ENCODE data around the gene LRRTM4.

DNA sequence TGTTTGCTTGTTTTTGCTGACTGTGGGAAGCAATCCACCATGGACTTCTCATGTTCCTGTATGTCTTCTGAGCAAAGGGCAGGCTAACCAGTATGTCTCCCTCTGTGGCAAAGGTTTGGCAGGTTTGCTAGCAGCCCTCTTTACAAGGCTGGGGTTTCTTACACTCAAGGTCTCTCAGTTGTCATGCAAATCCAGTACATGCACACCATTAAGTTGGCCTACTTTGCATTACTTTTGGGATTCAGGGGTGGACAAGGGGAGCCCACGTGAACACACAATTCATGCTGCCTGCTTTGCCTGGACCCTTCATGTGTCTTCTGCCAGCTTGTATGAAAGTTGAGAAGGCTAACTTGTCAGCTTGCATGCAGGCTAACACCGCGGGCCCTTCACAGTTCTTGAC is 134.9 kb downstream of the LRRTM4 start:
- no peak for TF ChIP-seq POLR2A (IDR thresholded peaks at IDR 0.05)
- TF ChIP-seq, protein P1, sequence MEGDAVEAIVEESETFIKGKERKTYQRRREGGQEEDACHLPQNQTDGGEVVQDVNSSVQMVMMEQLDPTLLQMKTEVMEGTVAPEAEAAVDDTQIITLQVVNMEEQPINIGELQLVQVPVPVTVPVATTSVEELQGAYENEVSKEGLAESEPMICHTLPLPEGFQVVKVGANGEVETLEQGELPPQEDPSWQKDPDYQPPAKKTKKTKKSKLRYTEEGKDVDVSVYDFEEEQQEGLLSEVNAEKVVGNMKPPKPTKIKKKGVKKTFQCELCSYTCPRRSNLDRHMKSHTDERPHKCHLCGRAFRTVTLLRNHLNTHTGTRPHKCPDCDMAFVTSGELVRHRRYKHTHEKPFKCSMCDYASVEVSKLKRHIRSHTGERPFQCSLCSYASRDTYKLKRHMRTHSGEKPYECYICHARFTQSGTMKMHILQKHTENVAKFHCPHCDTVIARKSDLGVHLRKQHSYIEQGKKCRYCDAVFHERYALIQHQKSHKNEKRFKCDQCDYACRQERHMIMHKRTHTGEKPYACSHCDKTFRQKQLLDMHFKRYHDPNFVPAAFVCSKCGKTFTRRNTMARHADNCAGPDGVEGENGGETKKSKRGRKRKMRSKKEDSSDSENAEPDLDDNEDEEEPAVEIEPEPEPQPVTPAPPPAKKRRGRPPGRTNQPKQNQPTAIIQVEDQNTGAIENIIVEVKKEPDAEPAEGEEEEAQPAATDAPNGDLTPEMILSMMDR (IDR thresholded peaks at IDR 0.05): no peak

Data from esophagus squamous epithelium (tissue), 4 donors.